ENCODE measurements around the gene SULT2A1. TPM values are rescaled to one million over a fixed set of nuclear protein-coding genes. Genes with fewer than 3 reads are reported as not detected.

Gene SULT2A1, protein sequence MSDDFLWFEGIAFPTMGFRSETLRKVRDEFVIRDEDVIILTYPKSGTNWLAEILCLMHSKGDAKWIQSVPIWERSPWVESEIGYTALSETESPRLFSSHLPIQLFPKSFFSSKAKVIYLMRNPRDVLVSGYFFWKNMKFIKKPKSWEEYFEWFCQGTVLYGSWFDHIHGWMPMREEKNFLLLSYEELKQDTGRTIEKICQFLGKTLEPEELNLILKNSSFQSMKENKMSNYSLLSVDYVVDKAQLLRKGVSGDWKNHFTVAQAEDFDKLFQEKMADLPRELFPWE
- total RNA-seq = not detected in 2 replicates

GRCh38 chr19:47886010-47886559, at the start of gene SULT2A1:
Gene SULT2A1, minus strand, starts transcription at chr19:47886315. Its CDS starts 58 bp downstream, at chr19:47886257.

DNA sequence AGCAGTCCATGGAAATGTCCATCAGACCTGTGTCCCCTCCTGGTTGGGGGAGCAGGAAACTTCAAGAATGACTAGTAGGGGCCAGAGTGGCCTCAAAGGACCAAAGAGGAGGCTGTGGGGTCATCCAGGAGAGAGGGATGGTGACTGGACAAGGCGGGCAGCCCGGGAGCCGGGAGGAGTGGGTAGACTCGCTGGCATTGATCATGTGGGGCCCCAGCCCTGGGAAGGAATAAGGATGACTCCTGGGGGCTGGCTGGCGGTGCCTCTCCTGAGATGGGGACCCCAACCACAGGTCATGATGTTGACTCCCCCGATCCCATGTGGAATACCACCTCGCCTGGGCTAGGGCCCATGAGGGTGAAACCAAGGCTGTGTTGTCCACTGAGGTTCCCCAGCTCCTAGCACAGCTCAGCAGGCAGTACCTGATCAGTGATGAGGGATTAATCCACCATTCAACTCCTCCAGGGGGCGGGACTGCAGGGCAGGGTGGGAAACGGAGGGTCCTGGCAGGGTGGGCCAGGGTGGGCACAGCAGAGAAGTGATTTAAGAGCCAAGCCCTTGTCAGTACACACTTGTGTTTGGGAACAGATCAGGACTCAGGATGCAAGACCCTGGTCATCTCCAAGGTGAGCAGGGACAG, 27.3 kb downstream of the SULT2A1 start, which contains the start of gene TPRX2:
TPRX2 (plus strand) TSS at position 590 of the 640 bp plus-strand sequence; CDS start at position 602, 12 bp downstream.

GRCh38 chr19:47821460-47822020, 64.6 kb downstream of the SULT2A1 start, which contains the start of gene CRX:
Gene CRX, plus strand, starts transcription at chr19:47821937. Its CDS starts 12,507 bp downstream, at chr19:47834444.

Other genes with a start within 250 kb of the SULT2A1 start
- 123 and 126 TPM in 2 replicates for gene EHD2, start 172.9 kb downstream of the SULT2A1 start, total RNA-seq
- gene NOP53, start 140.8 kb downstream of the SULT2A1 start, total RNA-seq = 36.0 and 42.8 TPM in 2 replicates
- 153 and 164 TPM in 2 replicates for gene SELENOW, start 107.6 kb downstream of the SULT2A1 start, total RNA-seq
- gene TPRX1, start 81.8 kb downstream of the SULT2A1 start, total RNA-seq = not detected in 2 replicates
- not detected in 2 replicates for gene CRX, start 64.4 kb downstream of the SULT2A1 start, total RNA-seq
- not detected in 2 replicates for gene TPRX2, start 27.1 kb downstream of the SULT2A1 start, total RNA-seq
- gene BSPH1, start 105.9 kb upstream of the SULT2A1 start, total RNA-seq = not detected in 2 replicates
- gene ELSPBP1, start 108.3 kb upstream of the SULT2A1 start, total RNA-seq = not detected in 2 replicates
- gene CABP5, start 157.8 kb upstream of the SULT2A1 start, total RNA-seq = not detected in 2 replicates
- 1.8 and 2.2 TPM in 2 replicates for gene PLA2G4C, start 224.5 kb upstream of the SULT2A1 start, total RNA-seq

Measured in subcutaneous preadipocyte (primary cell).